ENCODE measurements around the gene LRCOL1.

- no peak for TF ChIP-seq POLR2A (IDR thresholded peaks at IDR 0.05)
- TF ChIP-seq, protein P1, sequence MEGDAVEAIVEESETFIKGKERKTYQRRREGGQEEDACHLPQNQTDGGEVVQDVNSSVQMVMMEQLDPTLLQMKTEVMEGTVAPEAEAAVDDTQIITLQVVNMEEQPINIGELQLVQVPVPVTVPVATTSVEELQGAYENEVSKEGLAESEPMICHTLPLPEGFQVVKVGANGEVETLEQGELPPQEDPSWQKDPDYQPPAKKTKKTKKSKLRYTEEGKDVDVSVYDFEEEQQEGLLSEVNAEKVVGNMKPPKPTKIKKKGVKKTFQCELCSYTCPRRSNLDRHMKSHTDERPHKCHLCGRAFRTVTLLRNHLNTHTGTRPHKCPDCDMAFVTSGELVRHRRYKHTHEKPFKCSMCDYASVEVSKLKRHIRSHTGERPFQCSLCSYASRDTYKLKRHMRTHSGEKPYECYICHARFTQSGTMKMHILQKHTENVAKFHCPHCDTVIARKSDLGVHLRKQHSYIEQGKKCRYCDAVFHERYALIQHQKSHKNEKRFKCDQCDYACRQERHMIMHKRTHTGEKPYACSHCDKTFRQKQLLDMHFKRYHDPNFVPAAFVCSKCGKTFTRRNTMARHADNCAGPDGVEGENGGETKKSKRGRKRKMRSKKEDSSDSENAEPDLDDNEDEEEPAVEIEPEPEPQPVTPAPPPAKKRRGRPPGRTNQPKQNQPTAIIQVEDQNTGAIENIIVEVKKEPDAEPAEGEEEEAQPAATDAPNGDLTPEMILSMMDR (IDR thresholded peaks at IDR 0.05 in 4 of 5, conservative IDR thresholded peaks at IDR 0.05 in 1 of 5), result no peak
Measured at GRCh38 chr12:132556216-132556615, 54.2 kb downstream of the LRCOL1 start.

Data from gastrocnemius medialis (tissue), 4 donors.